Astrocyte of the cerebellum (primary cell): ENCODE data around the gene SAG.

Experiments
- DNase-seq: peaks from one replicate; pipeline ENCODE4 v3.0.0-alpha.2; 2011; ENCODE audit warnings: low read depth
- H3K4me3 ChIP-seq: 2 replicates; pipeline ENCODE4 v1.5.1; 2011; ENCODE audit warnings: mild to moderate bottlenecking, low read depth, low read length, moderate library complexity
- in situ Hi-C: cut with HindIII; loops from 2 replicates; pipeline ENCODE4 v1.10.0; 2017; ENCODE audit warnings: low sequenced_read_pairs
- TF ChIP-seq, protein P1 (sequence below): IDR thresholded peaks from 2 replicates; pipeline ENCODE4 v1.5.1; 2012; ENCODE audit warnings: low read length, low read depth, moderate library complexity, mild to moderate bottlenecking; ENCODE audit errors: missing control alignments

SAG gene

DNA sequence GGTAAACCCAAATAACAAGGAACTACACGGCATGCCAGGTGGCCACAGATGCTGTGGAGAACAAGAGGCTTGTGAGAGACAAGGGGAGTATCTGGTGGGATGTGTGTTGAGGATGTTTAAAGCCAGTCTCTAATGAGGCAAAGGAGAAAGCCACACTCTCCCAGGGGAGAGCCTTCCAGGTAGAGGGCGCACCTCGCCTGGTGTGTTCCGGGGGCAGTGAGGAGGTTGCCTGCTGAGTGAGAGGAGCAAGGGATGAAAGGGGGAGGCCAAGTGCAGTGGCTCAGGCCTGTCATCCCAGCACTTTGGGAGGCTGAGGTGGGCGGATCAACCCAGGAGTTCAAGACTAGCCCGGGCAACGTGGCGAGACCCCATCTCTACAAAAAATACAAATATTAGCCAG lies 16.2 kb downstream of the SAG start:
- TF ChIP-seq, protein P1, sequence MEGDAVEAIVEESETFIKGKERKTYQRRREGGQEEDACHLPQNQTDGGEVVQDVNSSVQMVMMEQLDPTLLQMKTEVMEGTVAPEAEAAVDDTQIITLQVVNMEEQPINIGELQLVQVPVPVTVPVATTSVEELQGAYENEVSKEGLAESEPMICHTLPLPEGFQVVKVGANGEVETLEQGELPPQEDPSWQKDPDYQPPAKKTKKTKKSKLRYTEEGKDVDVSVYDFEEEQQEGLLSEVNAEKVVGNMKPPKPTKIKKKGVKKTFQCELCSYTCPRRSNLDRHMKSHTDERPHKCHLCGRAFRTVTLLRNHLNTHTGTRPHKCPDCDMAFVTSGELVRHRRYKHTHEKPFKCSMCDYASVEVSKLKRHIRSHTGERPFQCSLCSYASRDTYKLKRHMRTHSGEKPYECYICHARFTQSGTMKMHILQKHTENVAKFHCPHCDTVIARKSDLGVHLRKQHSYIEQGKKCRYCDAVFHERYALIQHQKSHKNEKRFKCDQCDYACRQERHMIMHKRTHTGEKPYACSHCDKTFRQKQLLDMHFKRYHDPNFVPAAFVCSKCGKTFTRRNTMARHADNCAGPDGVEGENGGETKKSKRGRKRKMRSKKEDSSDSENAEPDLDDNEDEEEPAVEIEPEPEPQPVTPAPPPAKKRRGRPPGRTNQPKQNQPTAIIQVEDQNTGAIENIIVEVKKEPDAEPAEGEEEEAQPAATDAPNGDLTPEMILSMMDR = no peak
- DNase-seq = no peak
- in situ Hi-C loops = no loop called here
- H3K4me3 ChIP-seq = no peak overlapping the region

DNA sequence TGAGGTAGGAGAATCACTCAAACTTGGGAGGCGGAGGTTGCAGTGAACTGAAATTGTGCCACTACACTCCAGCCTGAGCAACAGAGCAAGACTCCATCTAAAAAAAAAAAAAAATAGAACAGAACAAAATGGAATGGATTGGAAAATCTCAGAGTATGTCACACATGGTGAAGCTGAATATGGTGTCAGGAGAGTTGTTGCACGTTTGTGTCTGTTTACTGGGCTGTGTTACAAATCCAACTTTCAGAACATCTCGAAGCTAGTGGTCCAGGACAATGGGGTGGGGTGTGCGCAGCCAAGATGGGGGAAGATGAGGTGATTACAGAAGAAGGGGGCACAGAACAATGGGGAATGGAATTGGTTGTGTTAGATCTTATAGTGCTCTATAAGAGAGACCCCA lies 17.6 kb downstream of the SAG start:
- TF ChIP-seq, protein P1 = no peak
- in situ Hi-C loops = no loop called here
- DNase-seq = no peak
- no peak overlapping the region for H3K4me3 ChIP-seq

DNA sequence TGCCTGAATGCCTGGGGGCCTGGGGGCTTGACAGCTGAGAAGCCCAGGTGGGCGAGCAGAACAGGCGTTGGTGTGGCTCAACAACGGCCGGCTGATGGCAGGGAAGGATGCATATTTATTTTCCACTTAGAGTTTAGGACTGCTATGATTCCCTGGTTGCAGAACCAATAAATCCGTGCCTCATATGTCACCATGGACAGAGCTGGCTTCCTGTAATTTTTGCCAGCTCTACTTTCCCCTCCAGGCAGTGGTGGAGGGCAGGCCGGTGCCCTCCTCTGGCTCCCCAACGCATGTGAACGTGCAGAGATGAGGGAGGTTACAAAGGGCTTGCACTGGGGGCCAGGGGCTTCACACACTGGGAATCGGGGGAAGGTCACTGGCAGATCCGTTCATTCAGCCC lies 18.2 kb downstream of the SAG start:
- TF ChIP-seq, protein P1 = no peak
- no peak overlapping the region for H3K4me3 ChIP-seq
- no peak for DNase-seq
- in situ Hi-C loops = no loop called here

DNA sequence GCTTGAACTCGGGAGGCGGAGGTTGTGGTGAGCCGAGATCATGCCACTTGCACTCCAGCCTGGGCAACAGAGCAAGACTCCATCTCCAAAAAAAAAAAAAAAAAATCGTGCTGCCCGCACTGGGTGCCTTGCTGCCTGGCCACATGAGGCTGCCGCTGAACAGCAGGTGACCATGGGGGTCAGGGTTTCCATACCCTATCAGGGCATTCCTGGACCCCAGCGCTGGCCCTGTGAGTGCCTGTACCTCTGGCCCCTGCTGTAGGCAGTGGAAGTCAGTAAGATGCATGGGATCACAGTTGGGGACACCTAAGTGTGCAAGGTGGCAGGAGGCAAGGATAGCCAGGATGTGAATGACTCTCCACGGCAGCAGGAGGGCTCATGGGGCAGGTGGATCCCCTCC lies 18.9 kb downstream of the SAG start:
- in situ Hi-C loops = no loop called here
- TF ChIP-seq, protein P1 = no peak
- no peak for DNase-seq
- H3K4me3 ChIP-seq = no peak overlapping the region

DNA sequence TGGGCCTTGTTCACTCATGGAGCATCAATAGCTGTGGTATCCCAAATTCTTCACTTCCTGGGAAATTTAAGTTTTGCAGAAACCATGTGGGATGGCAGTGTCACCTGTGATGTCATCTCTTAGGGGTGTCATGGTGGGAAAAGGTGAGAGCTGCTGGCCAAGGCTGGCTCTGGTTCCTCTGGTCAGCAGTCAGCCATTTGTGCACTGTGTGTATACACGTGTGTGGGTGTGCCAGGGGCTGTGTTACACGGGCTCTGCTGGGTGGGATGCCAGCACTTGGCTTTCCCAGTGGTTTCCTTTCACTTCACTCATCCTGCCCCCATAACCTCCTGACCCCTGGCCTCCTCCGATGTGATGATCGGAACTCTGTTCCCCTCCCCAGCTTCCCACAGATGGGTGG lies 21.3 kb downstream of the SAG start:
- DNase-seq = no peak
- in situ Hi-C loops = no loop called here
- TF ChIP-seq, protein P1 = no peak
- no peak overlapping the region for H3K4me3 ChIP-seq

DNA sequence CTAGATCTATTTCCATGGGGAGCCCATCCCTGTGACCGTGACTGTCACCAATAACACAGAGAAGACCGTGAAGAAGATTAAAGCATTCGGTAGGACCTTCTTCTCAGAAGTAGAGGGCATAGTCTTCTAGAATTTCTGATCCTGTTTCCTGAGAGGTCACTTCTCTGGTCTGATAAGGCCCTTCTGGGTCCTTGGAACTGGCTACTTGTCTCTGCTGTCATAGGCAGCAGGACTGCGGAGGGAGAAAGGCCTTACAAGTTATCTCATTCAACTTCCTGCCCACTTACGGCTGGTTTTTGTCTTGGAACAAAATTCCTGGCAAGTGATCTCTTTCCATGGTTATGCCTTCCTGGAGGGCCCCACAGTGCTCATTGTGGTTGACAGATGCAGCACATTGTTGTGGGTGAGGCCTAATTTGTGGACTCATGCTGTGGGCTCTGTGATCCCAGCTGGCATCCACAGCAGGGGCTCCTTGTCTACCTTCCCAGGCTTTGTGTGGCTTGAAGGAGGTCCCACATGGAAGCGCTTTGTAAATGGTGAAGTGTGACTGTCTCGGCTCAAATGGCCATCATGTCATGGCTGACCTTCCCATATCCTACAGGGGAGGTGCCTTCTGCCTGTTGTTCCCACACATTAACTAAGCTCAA lies 22.0 kb downstream of the SAG start:
- in situ Hi-C loops = no loop called here

More for the DNA sequence above, 22.0 kb downstream of the SAG start:
- no peak overlapping the region for H3K4me3 ChIP-seq
- peak; percentile 39 for DNase-seq
- TF ChIP-seq, protein P1 = no peak
